ENCODE results near the gene RBM4B. TPM values are rescaled to one million over a fixed set of nuclear protein-coding genes. Genes with fewer than 3 reads are reported as not detected.
A peak's percentile ranks its signal among the peaks of the same experiment; 100 is the strongest.

The RBM4B gene
- total RNA-seq, 2 experiments from 2014 or later, result 10.7 to 13.1 TPM

DNA sequence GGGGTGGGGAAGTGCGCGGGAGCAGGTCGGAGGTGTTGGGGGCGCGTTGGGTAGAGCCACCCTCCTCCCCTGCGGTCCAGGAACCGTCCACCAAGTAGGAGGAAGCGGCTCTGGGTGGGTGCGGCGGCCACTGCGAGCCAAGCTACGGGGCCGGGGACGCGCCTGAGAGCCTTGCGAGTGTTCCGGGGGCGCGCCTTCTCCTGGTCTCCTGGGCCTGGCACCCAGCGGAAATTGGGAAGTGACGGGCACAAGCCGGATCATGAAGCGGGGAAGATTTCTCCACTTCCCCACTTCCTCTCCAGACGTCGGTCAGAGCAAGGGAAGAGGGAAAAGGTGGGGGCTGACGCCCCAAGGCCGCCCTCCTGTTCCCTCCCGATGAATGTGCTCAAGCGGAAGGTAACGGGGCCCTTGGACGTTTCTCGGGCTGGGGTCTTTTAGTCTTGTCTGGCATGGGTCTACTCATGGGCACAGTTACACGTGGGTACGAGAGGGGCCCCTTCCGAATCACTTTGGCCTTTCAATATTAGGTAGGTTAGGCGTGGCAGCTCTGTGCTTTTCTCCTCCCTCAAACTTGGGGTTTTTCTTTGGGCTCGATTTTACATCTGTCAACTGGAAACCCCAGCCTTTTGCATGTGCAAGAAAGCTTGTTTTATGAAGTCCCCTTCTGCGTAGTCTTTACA, 60.4 kb downstream of the RBM4B start:
- H3K27ac Mint-ChIP-seq, result peak overlapping the region; percentile 98
- peaks cover 40% of the 10 kb centered on the region for H3K4me1 Mint-ChIP-seq (ENCODE audit: low read depth)
- ChIA-PET CTCF (interaction anchor here (0.9 to 2.6 kb wide), 5 partner anchors 14 to 208 kb away, joined by 3 to 16 read pairs (median 4); partner anchors contain the start of genes RBM4 and RBM4B), POLR2A (interaction anchor here (0.5 to 16.1 kb wide), 19 partner anchors 10 to 546 kb away, joined by 3 to 558 read pairs (median 4); partner anchors contain the start of genes ACTN3, CCS, RBM4 and RBM4B)
- TF ChIP-seq, protein P1, sequence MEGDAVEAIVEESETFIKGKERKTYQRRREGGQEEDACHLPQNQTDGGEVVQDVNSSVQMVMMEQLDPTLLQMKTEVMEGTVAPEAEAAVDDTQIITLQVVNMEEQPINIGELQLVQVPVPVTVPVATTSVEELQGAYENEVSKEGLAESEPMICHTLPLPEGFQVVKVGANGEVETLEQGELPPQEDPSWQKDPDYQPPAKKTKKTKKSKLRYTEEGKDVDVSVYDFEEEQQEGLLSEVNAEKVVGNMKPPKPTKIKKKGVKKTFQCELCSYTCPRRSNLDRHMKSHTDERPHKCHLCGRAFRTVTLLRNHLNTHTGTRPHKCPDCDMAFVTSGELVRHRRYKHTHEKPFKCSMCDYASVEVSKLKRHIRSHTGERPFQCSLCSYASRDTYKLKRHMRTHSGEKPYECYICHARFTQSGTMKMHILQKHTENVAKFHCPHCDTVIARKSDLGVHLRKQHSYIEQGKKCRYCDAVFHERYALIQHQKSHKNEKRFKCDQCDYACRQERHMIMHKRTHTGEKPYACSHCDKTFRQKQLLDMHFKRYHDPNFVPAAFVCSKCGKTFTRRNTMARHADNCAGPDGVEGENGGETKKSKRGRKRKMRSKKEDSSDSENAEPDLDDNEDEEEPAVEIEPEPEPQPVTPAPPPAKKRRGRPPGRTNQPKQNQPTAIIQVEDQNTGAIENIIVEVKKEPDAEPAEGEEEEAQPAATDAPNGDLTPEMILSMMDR (IDR thresholded peaks at IDR 0.05), result no peak
- H3K27me3 Mint-ChIP-seq, result no peaks in the 10 kb centered on the region
- peaks cover 61% of the 10 kb centered on the region for H3K36me3 Mint-ChIP-seq (ENCODE audit: low read depth)
- ATAC-seq (no peak), DNase-seq (peak; percentile 16)
- intact Hi-C loops (cut with micrococcal nuclease), result loop anchor here (5.0 kb wide), 1 partner anchor 40 kb away; no protein-coding TSS in a partner anchor
- peaks cover 1% of the 10 kb centered on the region for H3K9me3 Mint-ChIP-seq
- H3K4me3 Mint-ChIP-seq, result peak overlapping the region; percentile 93

- ATAC-seq (peak; percentile 96), DNase-seq (peak; percentile 99)
- Mint-ChIP-seq H3K36me3 (ENCODE audit: low read depth) (peaks cover 54% of the 10 kb centered on the region), H3K4me3 (peak within 1 kb of the TSS; percentile 93), H3K27me3 (no peaks in the 10 kb centered on the region), H3K27ac (peak within 1 kb of the TSS; percentile 98), H3K4me1 (ENCODE audit: low read depth) (peaks cover 33% of the 10 kb centered on the region), H3K9me3 (peaks cover 1% of the 10 kb centered on the region)
- ChIA-PET POLR2A (interaction anchor here (0.8 to 16.1 kb wide), 13 partner anchors 9 to 546 kb away, joined by 3 to 558 read pairs (median 5); partner anchors contain the start of genes ACTN3, CCS, RBM4 and RBM4B), CTCF (interaction anchor here (1.6 to 2.6 kb wide), 3 partner anchors 22 to 207 kb away, joined by 4 to 16 read pairs (median 13); partner anchors contain the start of genes RBM4 and RBM4B)
- TF ChIP-seq, protein P1 (IDR thresholded peaks at IDR 0.05), result no peak
- intact Hi-C loops (cut with micrococcal nuclease), result loop anchor here (5.0 kb wide), 1 partner anchor 39 kb away; no protein-coding TSS in a partner anchor
Observed at GRCh38 chr11:66616379-66617154, 61.1 kb downstream of the RBM4B start, which contains the start of gene RBM14. Gene RBM14 (plus strand): TSS chr11:66616630. CDS start chr11:66616721, 91 bp downstream.

Other genes with a start within 250 kb of the RBM4B start
- gene MRPL11, start 239.0 kb downstream of the RBM4B start, total RNA-seq, result 100 to 1,000 TPM; 135 to 142 TPM
- 10 to 100 TPM in 1 of 2 experiments, 1 to 10 TPM in 1; 6.7 to 10.5 TPM for gene PELI3, start 211.0 kb downstream of the RBM4B start, total RNA-seq
- gene DPP3, start 197.5 kb downstream of the RBM4B start, total RNA-seq, result 10 to 100 TPM; 72.4 to 75.8 TPM
- gene BBS1, start 167.3 kb downstream of the RBM4B start, total RNA-seq, result 1 to 10 TPM; 7.7 to 7.9 TPM
- 10 to 100 TPM; 13.2 to 14.0 TPM for gene ZDHHC24, start 131.8 kb downstream of the RBM4B start, total RNA-seq
- gene ACTN3, start 131.0 kb downstream of the RBM4B start, total RNA-seq, result under 1 TPM in 1 of 2 experiments, not detected in 1; 0.14 TPM
- gene CTSF, start 109.3 kb downstream of the RBM4B start, total RNA-seq, result 1 to 10 TPM in 1 of 2 experiments, under 1 TPM in 1; 0.68 to 1.3 TPM
- gene CCDC87, start 84.8 kb downstream of the RBM4B start, total RNA-seq, result under 1 TPM; 0.14 to 0.27 TPM
- gene CCS, start 84.7 kb downstream of the RBM4B start, total RNA-seq, result 10 to 100 TPM; 22.0 to 25.6 TPM
- gene RBM14, start 61.3 kb downstream of the RBM4B start, total RNA-seq, result 100 to 1,000 TPM; 153 to 159 TPM
- gene RBM4, start 39.2 kb downstream of the RBM4B start, total RNA-seq, result 100 to 1,000 TPM; 108 to 114 TPM
- 1 to 10 TPM; 1.4 to 1.8 TPM for gene SPTBN2, start 51.3 kb upstream of the RBM4B start, total RNA-seq
- 10 to 100 TPM; 22.1 to 26.8 TPM for gene RCE1, start 165.6 kb upstream of the RBM4B start, total RNA-seq
- gene LRFN4, start 179.2 kb upstream of the RBM4B start, total RNA-seq, result 10 to 100 TPM; 36.0 to 39.2 TPM